HG03439 (cell line): ENCODE results near the gene TKTL2.
"Not testable (repeated sequence)": the region's sequence is repeated elsewhere in the genome, so short reads cannot be mapped to it uniquely, and the experiment has no call there.

Experiments used
- ATAC-seq: cut with Tn5 transposase; IDR thresholded peaks from one replicate; pipeline ENCODE4 v1.9.1; 2021; ENCODE audit warnings: mild to moderate bottlenecking, moderate library complexity; ENCODE audit not compliant: unreplicated experiment

The TKTL2 gene

DNA sequence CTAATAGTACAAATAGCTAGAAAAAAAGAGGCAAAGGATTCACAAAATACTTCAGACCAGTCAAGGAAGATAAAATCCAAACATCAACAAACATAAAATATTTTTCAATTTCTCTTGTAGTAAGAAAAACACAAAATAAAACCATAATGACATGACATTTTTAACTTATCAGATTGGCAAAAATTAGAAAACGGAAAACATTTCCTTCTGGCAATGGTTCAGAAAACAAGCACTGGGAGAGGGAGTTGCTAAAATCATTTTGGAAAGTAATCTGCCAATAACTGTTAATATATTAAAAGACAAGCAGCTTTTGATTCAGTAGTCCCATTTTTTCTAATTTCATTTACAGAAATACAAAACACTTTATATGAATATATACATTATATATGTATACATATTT is 26.1 kb downstream of the TKTL2 start:
- no peak for ATAC-seq

DNA sequence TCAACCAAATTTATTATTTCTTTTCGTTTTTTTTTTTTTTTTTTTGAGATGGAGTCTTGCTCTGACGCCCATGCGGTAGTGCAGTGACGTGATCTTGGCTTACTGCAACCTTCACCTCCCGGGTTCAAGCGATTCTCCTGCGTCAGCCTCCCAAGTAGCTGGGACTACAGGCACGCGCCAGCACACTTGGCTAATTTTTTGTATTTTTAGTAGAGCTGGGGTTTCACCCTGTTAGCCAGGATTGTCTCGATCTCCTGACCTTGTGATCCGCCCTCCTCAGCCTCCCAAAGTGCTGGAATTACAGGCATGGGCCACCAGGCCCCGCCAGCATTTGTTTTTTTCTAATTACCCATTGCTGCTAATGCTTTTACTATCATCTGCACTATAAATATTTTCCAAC is 26.5 kb downstream of the TKTL2 start:
- ATAC-seq = not testable (repeated sequence)

DNA sequence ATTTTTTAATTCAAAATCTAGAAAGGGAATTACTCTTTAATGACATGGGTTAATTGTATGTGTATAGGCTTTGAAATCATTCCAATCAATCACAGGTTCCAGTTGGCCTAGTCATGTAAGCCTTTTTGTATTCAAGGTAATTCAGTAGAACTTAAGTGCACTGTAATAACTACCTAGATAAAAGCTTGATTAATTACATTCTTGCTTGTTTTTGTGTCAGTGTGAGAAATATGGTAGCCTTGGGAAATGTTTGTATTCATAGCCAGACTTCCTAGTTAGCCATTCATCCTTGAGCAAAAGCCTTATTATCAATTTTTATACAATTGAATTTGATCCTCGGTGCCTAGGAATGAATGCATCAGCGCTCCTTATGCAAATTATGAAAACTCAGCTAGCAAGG is 33.5 kb downstream of the TKTL2 start:
- no peak for ATAC-seq
